Aorta (tissue), 5 donors: Measurements from ENCODE around the gene LRFN3. TPM values are rescaled to one million over a fixed set of nuclear protein-coding genes. Genes with fewer than 3 reads are reported as not detected.
A peak's percentile ranks its signal among the peaks of the same experiment; 100 is the strongest.

Experiments
- ATAC-seq: fragments of 200-7000 bp; cut with Tn5 transposase; one replicate; pipeline ENCODE4 v1.9.1; 2022; ENCODE audit warnings: moderate library complexity; ENCODE audit not compliant: low FRiP score
- DNase-seq, 2 donors: peaks; one replicate each; pipeline ENCODE4 v3.0.0-alpha.2; 2020
- H3K27ac ChIP-seq, 2 donors: one replicate each; pipeline ENCODE4 v1.5.1; 2013; ENCODE audit warnings: low read length in 2 of 2, mild to moderate bottlenecking in 2 of 2, moderate library complexity in 2 of 2, control low read depth in 1 of 2, inconsistent platforms in 1 of 2, low read depth in 1 of 2
- H3K27me3 ChIP-seq, 2 donors: one replicate each; pipeline ENCODE4 v1.6.1; 2013; ENCODE audit warnings: control low read depth in 1 of 2, low read length in 1 of 2, mild to moderate bottlenecking in 1 of 2, moderate library complexity in 1 of 2; ENCODE audit not compliant: insufficient read depth in 2 of 2, control insufficient read depth in 1 of 2
- H3K36me3 ChIP-seq, 2 donors: one replicate each; pipeline ENCODE4 v1.6.1; 2013; ENCODE audit warnings: control low read depth in 1 of 2, low read length in 1 of 2, mild to moderate bottlenecking in 1 of 2; ENCODE audit not compliant: insufficient read depth in 2 of 2, control insufficient read depth in 1 of 2
- H3K4me1 ChIP-seq, 2 donors: one replicate each; pipeline ENCODE4 v1.6.1; 2013; ENCODE audit warnings: low read length in 2 of 2, control low read depth in 1 of 2, mild to moderate bottlenecking in 1 of 2, moderate library complexity in 1 of 2; ENCODE audit not compliant: insufficient read depth in 2 of 2, control insufficient read depth in 1 of 2
- H3K4me3 ChIP-seq, 2 donors: one replicate each; pipeline ENCODE4 v1.5.1; 2013; ENCODE audit warnings: low read length in 2 of 2, control low read depth in 1 of 2, mild to moderate bottlenecking in 1 of 2
- H3K9me3 ChIP-seq: one replicate; pipeline ENCODE4 v1.6.1; 2013; ENCODE audit warnings: mild to moderate bottlenecking, low read length; ENCODE audit not compliant: control insufficient read depth
- WGBS, 2 donors: extraction: QIAGEN DNeasy Blood & Tissue Kit; methylation state at CpG; one replicate each; pipeline ENCODE4 v1.1.7; 2013; 5-methylcytosine and 5-hydroxymethylcytosine counted together
- intact Hi-C, 2 donors: fragments of 100-400 bp; cut with DNase I; formaldehyde crosslinking; loops; one replicate each; pipeline versions ENCODE4 v1.14.2 to v1.15.0; 2022
- polyA plus RNA-seq, 2 donors: library from polyadenylated mRNA; stranded (reverse); fragments of 200-250 nt; gene quantifications; one replicate each; pipeline ENCODE4 v1.2.3, GENCODE V29; 2013
- total RNA-seq, 2 donors: library from RNA; stranded (reverse); fragmentation: NEBNext Ultra II Directional; extraction: Animal tissue kit (Norgen Biotek cat#: 25700); gene quantifications; one replicate each; pipeline ENCODE4 v1.2.1, GENCODE V29; 2021
- donor health status: healthy with polysubstance abuse.
- donor health status: Bipolar disorder and iron deficiency.
- donor health status: DM: no; HTN: no; CAD: no.
- donor health status: DM: no; HTN: no; CAD: no.
- donor health status: DM: yes; HTN: yes; CAD: no.

LRFN3 gene
- total and polyA plus RNA-seq, 4 donors, result 2.0 to 15.1 (median 10.3) TPM

GRCh38 chr19:35988824-35989223 lies 52.6 kb downstream of the LRFN3 start:
- DNase-seq, result no peak
- 82 to 88% methylated on average over 3 of the region's 3 CpGs for WGBS, 2 donors
- H3K4me1 ChIP-seq, result no peaks in the 10 kb centered on the region
- no peaks in the 10 kb centered on the region for H3K36me3 ChIP-seq
- intact Hi-C loops, result no loop called here
- no peak for ATAC-seq
- no peaks in the 10 kb centered on the region for H3K9me3 ChIP-seq
- H3K27ac ChIP-seq, result no peak overlapping the region
- H3K4me3 ChIP-seq, result no peak overlapping the region
- H3K27me3 ChIP-seq, result no peaks in the 10 kb centered on the region

GRCh38 chr19:35990156-35990555 lies 54.0 kb downstream of the LRFN3 start:
- intact Hi-C loops, result loop anchor here in 1 of 2 donors (5.0 kb wide), 1 partner anchor 62 kb away; the partner anchor contains the start of genes THAP8 and WDR62
- no peak for ATAC-seq

GRCh38 chr19:35990771-35991730 lies 54.9 kb downstream of the LRFN3 start:
- Histone ChIP-seq H3K36me3 (no peaks in the 10 kb centered on the region), H3K4me3 (no peak overlapping the region), H3K9me3 (no peaks in the 10 kb centered on the region), H3K27me3 (no peaks in the 10 kb centered on the region), H3K4me1 (no peaks in the 10 kb centered on the region), H3K27ac (no peak overlapping the region)
- DNase-seq, result no peak
- 79 to 80% methylated on average over 10 of the region's 10 CpGs for WGBS, 2 donors
- ATAC-seq, result no peak
- intact Hi-C loops, result loop anchor here in 1 of 2 donors (5.0 kb wide), 1 partner anchor 61 kb away; the partner anchor contains the start of genes THAP8 and WDR62

More at GRCh38 chr19:35990156-35990555, 54.0 kb downstream of the LRFN3 start:
- Histone ChIP-seq H3K4me3 (no peak overlapping the region), H3K27ac (no peak overlapping the region), H3K4me1 (no peaks in the 10 kb centered on the region), H3K36me3 (no peaks in the 10 kb centered on the region), H3K9me3 (no peaks in the 10 kb centered on the region), H3K27me3 (no peaks in the 10 kb centered on the region)
- WGBS, 2 donors, result 91 to 92% methylated on average over 4 of the region's 4 CpGs
- DNase-seq, result no peak

- Histone ChIP-seq H3K4me1 (no peaks in the 10 kb centered on the region), H3K9me3 (no peaks in the 10 kb centered on the region), H3K36me3 (no peaks in the 10 kb centered on the region), H3K27ac (no peak overlapping the region), H3K27me3 (no peaks in the 10 kb centered on the region), H3K4me3 (no peak overlapping the region)
- DNase-seq, result no peak
- no peak for ATAC-seq
- intact Hi-C loops, result loop anchor here in 1 of 2 donors (5.0 kb wide), 1 partner anchor 60 kb away; the partner anchor contains the start of genes THAP8 and WDR62
- WGBS, 2 donors, result 79 to 80% methylated on average over 7 of the region's 7 CpGs
These were observed 55.7 kb downstream of the LRFN3 start for GRCh38 chr19:35991731-35992450.

GRCh38 chr19:35992907-35993765 lies 57.0 kb downstream of the LRFN3 start:
- H3K27me3 ChIP-seq, result no peaks in the 10 kb centered on the region
- intact Hi-C loops, result loop anchor here in 1 of 2 donors (5.0 kb wide), 1 partner anchor 59 kb away; the partner anchor contains the start of genes THAP8 and WDR62
- no peaks in the 10 kb centered on the region for H3K36me3 ChIP-seq
- no peak overlapping the region for H3K27ac ChIP-seq
- H3K4me3 ChIP-seq, result no peak overlapping the region
- DNase-seq (no peak), ATAC-seq (no peak)
- 88 to 94% methylated on average over 8 of the region's 8 CpGs for WGBS, 2 donors
- no peaks in the 10 kb centered on the region for H3K9me3 ChIP-seq
- H3K4me1 ChIP-seq, result no peaks in the 10 kb centered on the region

- H3K4me3 ChIP-seq, result peak overlapping the region in 1 of 2 donors; percentile 76
- H3K27ac ChIP-seq, result no peak overlapping the region
- intact Hi-C loops, result loop anchor here in 1 of 2 donors (5.0 kb wide), 1 partner anchor 58 kb away; the partner anchor contains the start of genes THAP8 and WDR62
- no peaks in the 10 kb centered on the region for H3K4me1 ChIP-seq
- H3K36me3 ChIP-seq, result no peaks in the 10 kb centered on the region
- WGBS, 2 donors, result 21 to 27% methylated on average over 49 of the region's 49 CpGs
- peak; percentile 55 to 84 for DNase-seq
- no peak for ATAC-seq
- no peaks in the 10 kb centered on the region for H3K9me3 ChIP-seq
- H3K27me3 ChIP-seq, result no peaks in the 10 kb centered on the region
These were observed 57.9 kb downstream of the LRFN3 start for GRCh38 chr19:35993923-35994598.
